ENCODE data around the gene PTPN14. TPM values are rescaled to one million over a fixed set of nuclear protein-coding genes. Genes with fewer than 3 reads are reported as not detected.
"Not testable (repeated sequence)": the region's sequence is repeated elsewhere in the genome, so short reads cannot be mapped to it uniquely, and the experiment has no call there.

The PTPN14 gene
- polyA plus RNA-seq, 1 donor from 2014 or later, result 0.08 TPM

- peaks cover 6% of the 10 kb centered on the region for H3K27me3 Mint-ChIP-seq
- no peaks in the 10 kb centered on the region for H3K36me3 Mint-ChIP-seq
- peaks cover 0 to 5% (median 0%) of the 10 kb centered on the region in 3 donors for H3K9me3 Mint-ChIP-seq
- H3K27ac Mint-ChIP-seq, result no peak overlapping the region
- H3K4me3 Mint-ChIP-seq, result no peak overlapping the region
- H3K4me1 Mint-ChIP-seq, result no peaks in the 10 kb centered on the region
These were observed 153.9 kb downstream of the PTPN14 start for GRCh38 chr1:214397497-214397896.

GRCh38 chr1:214396330-214396729, 155.1 kb downstream of the PTPN14 start:
- peaks cover 6% of the 10 kb centered on the region for H3K27me3 Mint-ChIP-seq
- H3K4me1 Mint-ChIP-seq, result no peaks in the 10 kb centered on the region
- H3K4me3 Mint-ChIP-seq, result no peak overlapping the region
- no peak overlapping the region for H3K27ac Mint-ChIP-seq
- H3K9me3 Mint-ChIP-seq, result peaks cover 0 to 5% (median 0%) of the 10 kb centered on the region in 3 donors
- H3K36me3 Mint-ChIP-seq, result no peaks in the 10 kb centered on the region

GRCh38 chr1:214394569-214394968, 156.8 kb downstream of the PTPN14 start:
- not testable (repeated sequence) for H3K9me3 Mint-ChIP-seq, H3K27ac Mint-ChIP-seq, H3K4me3 Mint-ChIP-seq, H3K36me3 Mint-ChIP-seq, H3K4me1 Mint-ChIP-seq, H3K27me3 Mint-ChIP-seq

DNA sequence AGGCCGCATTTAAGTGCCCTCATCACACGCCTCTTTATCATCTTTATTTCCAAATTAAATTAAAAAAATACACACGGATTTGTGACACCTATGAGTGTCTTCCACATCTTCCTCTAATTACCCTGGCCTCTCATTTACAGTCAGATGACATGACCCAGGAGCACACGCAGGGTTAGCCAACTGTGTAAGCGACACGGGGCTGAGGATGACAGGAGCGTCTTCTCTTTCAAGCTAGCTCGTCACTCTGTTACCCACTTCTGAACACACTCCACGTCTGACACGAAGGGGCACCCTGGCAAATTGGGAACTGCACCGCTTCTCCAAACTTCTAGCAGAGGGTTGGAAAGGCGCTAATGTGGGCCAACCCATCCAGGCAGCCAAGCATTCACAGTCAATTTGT, 158.3 kb downstream of the PTPN14 start:
- H3K9me3 Mint-ChIP-seq, result peaks cover 0 to 2% (median 0%) of the 10 kb centered on the region in 3 donors
- H3K4me3 Mint-ChIP-seq, result no peak overlapping the region
- H3K4me1 Mint-ChIP-seq, result no peaks in the 10 kb centered on the region
- H3K27me3 Mint-ChIP-seq, result peaks cover 3% of the 10 kb centered on the region
- H3K36me3 Mint-ChIP-seq, result no peaks in the 10 kb centered on the region
- no peak overlapping the region for H3K27ac Mint-ChIP-seq

GRCh38 chr1:214391873-214392645, 159.3 kb downstream of the PTPN14 start:
- Mint-ChIP-seq H3K27ac (no peak overlapping the region), H3K27me3 (peaks cover 3% of the 10 kb centered on the region), H3K4me3 (no peak overlapping the region), H3K9me3 (no peaks in the 10 kb centered on the region), H3K4me1 (no peaks in the 10 kb centered on the region), H3K36me3 (no peaks in the 10 kb centered on the region)

GRCh38 chr1:214389734-214390133, 161.7 kb downstream of the PTPN14 start:
- Mint-ChIP-seq H3K36me3 (no peaks in the 10 kb centered on the region), H3K27ac (no peak overlapping the region), H3K4me1 (no peaks in the 10 kb centered on the region), H3K4me3 (no peak overlapping the region), H3K27me3 (peaks cover 5% of the 10 kb centered on the region), H3K9me3 (no peaks in the 10 kb centered on the region)

DNA sequence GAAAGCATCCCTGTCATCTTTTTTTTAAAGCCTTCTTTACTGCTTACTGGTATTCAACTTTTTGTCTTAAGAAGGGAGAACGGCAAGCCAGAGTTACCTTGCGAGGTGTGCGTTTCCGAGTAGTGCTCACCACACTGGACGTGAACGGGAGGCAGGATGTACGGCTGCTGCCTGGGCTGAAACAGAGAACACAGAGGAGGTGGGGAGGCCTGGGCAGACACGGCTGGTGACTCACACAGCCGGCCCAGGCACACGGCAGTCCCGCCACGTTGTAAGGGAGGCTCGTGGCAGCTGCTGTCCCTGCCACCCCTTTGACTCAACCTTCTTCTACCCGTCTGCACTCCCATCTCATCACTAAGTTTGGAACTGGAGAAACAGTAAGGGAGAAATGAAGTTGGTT, 164.7 kb downstream of the PTPN14 start:
- Mint-ChIP-seq H3K36me3 (no peaks in the 10 kb centered on the region), H3K4me1 (no peaks in the 10 kb centered on the region), H3K27ac (no peak overlapping the region), H3K27me3 (peaks cover 1% of the 10 kb centered on the region), H3K9me3 (no peaks in the 10 kb centered on the region), H3K4me3 (no peak overlapping the region)

GRCh38 chr1:214386333-214386732, 165.1 kb downstream of the PTPN14 start:
- Mint-ChIP-seq H3K27me3 (peaks cover 1% of the 10 kb centered on the region), H3K4me1 (no peaks in the 10 kb centered on the region), H3K9me3 (no peaks in the 10 kb centered on the region), H3K27ac (no peak overlapping the region), H3K4me3 (no peak overlapping the region), H3K36me3 (no peaks in the 10 kb centered on the region)

DNA sequence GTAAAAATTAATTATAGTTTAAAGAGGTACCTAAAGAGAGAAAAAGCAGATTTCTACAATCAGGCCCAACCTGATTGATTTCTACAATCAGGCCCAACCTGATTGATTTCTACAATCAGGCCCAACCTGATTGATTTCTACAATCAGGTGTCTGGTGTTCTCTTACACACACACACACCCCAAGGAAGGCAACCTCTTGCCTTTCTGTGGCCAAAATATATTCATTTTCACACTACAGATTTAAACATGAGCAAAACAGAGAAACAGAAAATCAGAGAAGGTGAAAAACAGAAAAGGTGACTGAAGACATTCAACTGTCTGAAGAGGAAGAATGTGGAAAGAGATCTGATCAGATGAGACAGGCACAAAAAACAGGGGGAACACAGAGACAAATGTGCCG, 166.0 kb downstream of the PTPN14 start:
- Mint-ChIP-seq H3K27me3 (peaks cover 1% of the 10 kb centered on the region), H3K4me3 (no peak overlapping the region), H3K9me3 (no peaks in the 10 kb centered on the region), H3K27ac (no peak overlapping the region), H3K4me1 (no peaks in the 10 kb centered on the region), H3K36me3 (no peaks in the 10 kb centered on the region)

- Mint-ChIP-seq H3K4me1 (no peaks in the 10 kb centered on the region), H3K27me3 (peaks cover 1% of the 10 kb centered on the region), H3K27ac (no peak overlapping the region), H3K9me3 (no peaks in the 10 kb centered on the region), H3K4me3 (no peak overlapping the region), H3K36me3 (no peaks in the 10 kb centered on the region)
These were observed 166.9 kb downstream of the PTPN14 start for GRCh38 chr1:214384373-214385079.

- Mint-ChIP-seq H3K27ac (no peak overlapping the region), H3K36me3 (no peaks in the 10 kb centered on the region), H3K4me3 (no peak overlapping the region), H3K4me1 (no peaks in the 10 kb centered on the region), H3K9me3 (no peaks in the 10 kb centered on the region), H3K27me3 (peaks cover 1% of the 10 kb centered on the region)
These were observed 167.7 kb downstream of the PTPN14 start for GRCh38 chr1:214383381-214384372.

DNA sequence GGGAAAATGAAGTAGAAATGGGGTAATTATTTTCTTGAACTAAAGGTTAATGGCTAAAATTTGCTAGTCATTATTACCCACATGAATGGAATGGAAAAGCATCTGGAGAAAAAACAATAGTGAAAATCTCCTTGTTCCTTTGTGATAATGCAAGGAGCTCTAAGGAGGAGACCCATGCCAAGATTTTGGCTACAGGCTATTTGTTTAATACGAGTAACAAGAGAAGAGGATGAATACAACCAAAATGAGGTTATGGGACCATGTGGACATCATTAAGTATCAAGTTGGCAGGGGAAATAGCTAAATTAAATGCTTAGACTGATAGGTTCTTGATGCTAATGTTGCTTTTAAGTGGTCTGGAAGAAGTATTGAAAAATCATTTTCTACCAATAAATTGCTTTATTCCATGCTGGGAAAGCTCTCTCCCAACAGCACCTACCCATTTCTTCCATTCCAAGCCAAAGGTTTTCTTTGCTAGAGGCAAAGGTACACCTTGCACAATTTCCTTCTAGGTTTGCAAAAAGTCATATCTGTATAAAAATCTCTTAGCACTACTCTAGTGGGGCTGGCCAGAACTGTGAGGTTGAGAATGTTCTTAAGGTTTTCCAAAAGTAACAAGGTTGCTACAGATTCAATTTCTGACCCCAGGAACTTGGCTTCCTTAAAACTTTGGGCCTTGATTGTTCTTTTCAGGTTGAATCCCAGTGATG, 170.3 kb downstream of the PTPN14 start:
- no peaks in the 10 kb centered on the region for H3K4me1 Mint-ChIP-seq
- no peaks in the 10 kb centered on the region for H3K9me3 Mint-ChIP-seq
- H3K36me3 Mint-ChIP-seq, result no peaks in the 10 kb centered on the region
- H3K4me3 Mint-ChIP-seq, result no peak overlapping the region
- H3K27me3 Mint-ChIP-seq, result peaks cover 1% of the 10 kb centered on the region
- H3K27ac Mint-ChIP-seq, result no peak overlapping the region

- Mint-ChIP-seq H3K9me3 (no peaks in the 10 kb centered on the region), H3K27ac (no peak overlapping the region), H3K36me3 (no peaks in the 10 kb centered on the region)
These were observed 171.0 kb downstream of the PTPN14 start for GRCh38 chr1:214380396-214380795.

GRCh38 chr1:214379236-214379970, 172.0 kb downstream of the PTPN14 start:
- no peaks in the 10 kb centered on the region for H3K27me3 Mint-ChIP-seq
- H3K4me3 Mint-ChIP-seq, result no peak overlapping the region
- no peaks in the 10 kb centered on the region for H3K4me1 Mint-ChIP-seq
- H3K27ac Mint-ChIP-seq, result no peak overlapping the region
- no peaks in the 10 kb centered on the region for H3K9me3 Mint-ChIP-seq
- H3K36me3 Mint-ChIP-seq, result no peaks in the 10 kb centered on the region

More at GRCh38 chr1:214380396-214380795, 171.0 kb downstream of the PTPN14 start:
- H3K4me3 Mint-ChIP-seq, result no peak overlapping the region
- no peaks in the 10 kb centered on the region for H3K4me1 Mint-ChIP-seq
- no peaks in the 10 kb centered on the region for H3K27me3 Mint-ChIP-seq

Measured in IgD-negative memory B cell (primary cell).